Stimulated activated CD8-positive, alpha-beta memory T cell treated with anti-CD3 and anti-CD28 coated beads, Interleukin-4, amount 100 ng/mL, for 48 hours (primary cell): ENCODE results near the gene PDE4A.
"Not testable (repeated sequence)": the region's sequence is repeated elsewhere in the genome, so short reads cannot be mapped to it uniquely, and the experiment has no call there.

Experiments
- DNase-seq: peaks from one replicate; pipeline ENCODE4 v3.0.0-alpha.2; 2020

Gene PDE4A

GRCh38 chr19:10430505-10431253, 10.3 kb downstream of the PDE4A start:
- DNase-seq = no peak

GRCh38 chr19:10431254-10431942, 11.1 kb downstream of the PDE4A start:
- DNase-seq = peak; percentile 72

DNA sequence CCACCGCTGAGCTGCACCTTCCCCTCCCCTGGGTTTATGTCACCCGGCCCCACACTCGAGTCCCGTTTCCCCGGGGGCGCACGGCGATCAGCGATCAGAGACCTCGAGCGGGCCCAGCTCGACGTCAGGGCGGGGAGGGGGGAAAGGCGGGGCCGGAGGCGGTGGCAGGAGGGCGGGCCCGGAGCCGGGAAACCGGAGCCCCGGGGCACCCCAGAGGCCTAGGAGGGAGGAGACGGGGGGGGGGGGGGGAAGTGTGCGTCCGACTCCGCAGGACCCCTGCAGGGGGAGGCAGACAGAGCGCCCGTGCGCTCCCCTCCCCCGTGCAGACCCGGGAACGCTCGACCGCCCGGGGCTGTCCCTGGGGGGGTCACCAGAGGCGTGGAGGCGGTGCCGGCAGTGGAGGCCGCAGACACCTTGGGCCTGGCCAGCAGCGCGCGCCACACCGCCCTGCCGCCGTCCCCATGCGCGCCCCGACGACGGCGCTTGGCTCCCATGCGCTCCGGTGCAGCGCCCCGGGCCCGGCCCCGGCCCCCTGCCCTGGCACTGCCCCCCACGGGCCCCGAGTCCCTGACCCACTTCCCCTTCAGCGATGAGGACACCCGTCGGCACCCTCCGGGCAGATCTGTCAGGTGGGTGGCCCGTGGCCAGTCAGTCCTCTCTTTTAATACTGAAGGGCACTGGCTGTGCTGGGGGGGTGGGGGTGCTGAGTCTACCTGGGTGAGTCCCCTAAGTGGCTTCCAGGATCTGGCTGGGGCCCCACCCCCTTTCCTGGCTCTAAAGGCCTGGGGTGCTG, 11.8 kb downstream of the PDE4A start:
- DNase-seq = peak; percentile 75

- DNase-seq = no peak
Measured at GRCh38 chr19:10432736-10433130, 12.4 kb downstream of the PDE4A start.

- DNase-seq = peak; percentile 52
Measured at GRCh38 chr19:10433131-10433536, 12.8 kb downstream of the PDE4A start.

DNA sequence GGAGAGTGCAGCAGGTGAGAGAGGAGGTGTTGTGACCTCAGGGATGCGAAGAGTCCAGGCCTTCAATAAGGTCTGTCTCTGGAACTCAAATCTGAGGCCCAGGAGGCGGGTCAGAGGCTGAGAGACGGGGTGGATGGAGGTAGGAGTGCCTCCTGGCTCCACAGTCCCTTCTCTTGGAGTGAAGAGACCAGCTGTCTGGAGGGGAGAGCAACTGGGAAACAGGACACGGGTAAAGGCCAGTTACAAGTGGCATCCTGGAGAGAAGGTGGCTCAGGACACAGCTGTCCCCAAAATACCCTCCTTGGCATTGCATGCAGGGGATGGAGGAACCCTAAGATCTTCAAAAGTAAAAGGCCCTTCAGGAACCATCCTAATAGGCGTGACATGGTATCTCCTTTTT, 19.2 kb downstream of the PDE4A start:
- no peak for DNase-seq

DNA sequence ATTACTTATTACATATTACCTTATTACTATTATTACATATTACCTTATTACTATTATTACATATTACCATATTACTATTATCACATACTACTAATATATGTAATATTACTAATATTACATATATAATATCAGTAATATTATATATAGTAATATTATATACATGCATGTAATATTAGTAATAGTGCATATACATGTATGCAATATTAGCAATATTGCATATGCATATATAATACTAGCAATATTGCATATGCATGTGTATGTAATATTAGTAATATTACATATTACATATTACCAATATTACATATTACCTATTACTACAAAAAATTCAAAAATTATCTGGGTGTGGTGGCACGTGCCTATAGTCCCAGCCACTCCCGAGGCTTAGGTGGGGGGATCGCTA, 22.4 kb downstream of the PDE4A start:
- no peak for DNase-seq

DNA sequence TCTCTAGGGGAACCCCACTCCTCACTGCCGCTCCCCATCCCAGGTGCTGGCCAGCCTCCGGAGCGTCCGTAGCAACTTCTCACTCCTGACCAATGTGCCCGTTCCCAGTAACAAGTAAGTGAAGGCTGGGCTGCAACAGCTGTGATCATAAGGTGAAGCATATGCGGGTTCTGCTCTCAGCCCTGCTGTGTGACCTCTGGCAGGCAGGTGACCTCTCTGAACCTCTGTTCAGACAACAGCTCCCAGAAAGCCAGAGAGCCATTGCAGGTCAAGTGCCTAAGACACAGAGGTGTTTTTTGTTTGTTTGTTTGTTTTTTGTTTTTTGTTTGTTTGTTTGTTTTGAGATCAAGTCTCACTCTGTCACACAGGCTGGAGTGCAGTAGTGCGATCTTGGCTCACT, 28.7 kb downstream of the PDE4A start:
- no peak for DNase-seq

GRCh38 chr19:10450191-10450852, 30.0 kb downstream of the PDE4A start:
- no peak for DNase-seq

DNA sequence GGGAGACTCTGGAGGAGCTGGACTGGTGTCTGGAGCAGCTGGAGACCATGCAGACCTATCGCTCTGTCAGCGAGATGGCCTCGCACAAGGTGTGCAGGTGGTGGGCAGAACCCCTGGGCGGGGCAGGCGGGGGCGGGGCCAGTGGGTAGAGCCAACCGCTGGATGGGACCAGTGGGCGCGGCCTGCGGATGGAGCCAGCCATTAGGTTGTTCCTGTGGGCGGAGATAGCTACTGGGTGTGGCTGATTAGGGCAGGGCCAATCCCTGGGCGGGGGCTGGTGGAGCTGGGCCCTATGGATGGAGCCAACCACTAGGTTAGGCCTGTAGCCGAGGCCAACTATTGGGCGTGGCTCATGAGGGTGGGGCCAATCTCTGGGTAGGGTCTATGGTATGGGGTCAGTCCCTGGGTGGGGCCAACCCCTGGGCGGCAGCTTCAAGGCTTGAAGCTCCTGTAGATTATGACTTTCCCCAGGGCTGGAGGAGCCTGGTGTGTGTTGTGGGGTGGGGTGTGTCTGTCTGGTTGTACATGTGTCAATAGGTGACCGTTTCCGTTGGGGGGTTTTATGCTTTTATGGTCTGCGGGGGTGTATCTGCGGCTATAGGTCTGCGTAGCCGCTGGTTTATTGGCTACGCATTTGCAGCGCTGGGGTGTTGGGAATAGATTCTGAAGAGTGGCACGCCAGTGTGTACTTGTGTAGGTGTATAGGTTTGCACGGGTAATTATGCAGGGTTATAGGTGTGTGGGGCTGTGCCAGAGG, 30.7 kb downstream of the PDE4A start:
- peak; percentile 40 for DNase-seq

DNA sequence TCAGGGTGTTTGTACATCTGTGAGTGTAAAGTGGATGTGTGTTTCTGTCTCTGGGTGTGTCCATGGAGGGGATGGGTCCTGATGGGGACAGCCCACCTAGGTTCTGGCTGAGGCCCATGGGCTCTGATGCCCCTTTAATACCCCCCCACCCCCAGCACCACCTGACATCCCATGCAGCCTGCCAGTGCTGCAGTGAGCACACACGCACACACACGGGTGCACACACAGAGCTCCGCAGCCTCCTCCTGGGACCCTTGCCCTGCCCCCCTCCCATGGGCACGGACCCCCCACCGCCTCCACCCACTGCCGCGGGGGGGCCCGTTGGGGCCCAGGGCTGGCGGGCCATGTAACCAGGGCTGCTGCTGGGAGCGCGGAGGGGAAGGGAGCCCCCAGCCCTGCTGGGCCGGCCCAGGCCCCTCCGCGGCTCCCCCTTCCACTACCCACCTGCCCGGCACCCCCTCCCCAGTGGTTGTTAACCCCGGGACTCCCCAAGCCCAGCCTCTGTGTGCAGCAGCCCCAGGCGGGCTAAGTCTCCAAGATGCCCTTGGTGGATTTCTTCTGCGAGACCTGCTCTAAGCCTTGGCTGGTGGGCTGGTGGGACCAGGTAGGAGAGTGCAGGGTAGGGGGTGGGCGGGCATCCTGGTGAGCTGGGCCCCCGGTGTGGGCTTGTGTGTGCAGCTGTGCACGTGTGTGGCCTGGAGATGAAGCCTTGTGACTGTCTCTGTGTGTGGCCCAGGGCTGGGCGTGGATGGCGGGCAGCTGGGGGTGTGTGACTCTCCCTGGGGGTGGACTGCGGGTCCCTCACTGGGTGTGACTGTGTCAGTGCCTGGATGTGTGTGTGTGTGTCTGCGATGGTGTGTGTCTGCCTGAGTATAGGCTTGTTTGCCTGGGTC, 32.6 kb downstream of the PDE4A start:
- no peak for DNase-seq

DNA sequence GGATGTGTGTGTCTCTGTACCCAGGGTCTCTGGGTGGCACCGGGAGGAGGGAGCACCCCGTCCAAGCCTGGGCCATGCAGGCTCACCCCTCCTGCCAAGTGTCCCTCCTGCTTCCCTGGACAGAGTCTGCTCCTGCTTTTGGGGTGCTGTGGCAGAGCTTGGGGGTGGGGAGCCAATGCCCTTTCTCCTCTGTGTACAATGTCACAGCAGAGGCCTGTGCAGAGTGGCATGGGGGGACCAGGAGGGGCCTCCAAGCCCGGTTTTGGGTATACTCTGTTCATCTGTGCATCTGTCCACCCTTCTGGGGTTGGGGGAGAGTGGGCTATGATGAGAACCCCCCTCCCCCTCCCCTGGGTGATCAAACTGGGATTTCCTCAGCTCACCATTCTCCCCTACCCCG, 33.5 kb downstream of the PDE4A start:
- DNase-seq = no peak

DNA sequence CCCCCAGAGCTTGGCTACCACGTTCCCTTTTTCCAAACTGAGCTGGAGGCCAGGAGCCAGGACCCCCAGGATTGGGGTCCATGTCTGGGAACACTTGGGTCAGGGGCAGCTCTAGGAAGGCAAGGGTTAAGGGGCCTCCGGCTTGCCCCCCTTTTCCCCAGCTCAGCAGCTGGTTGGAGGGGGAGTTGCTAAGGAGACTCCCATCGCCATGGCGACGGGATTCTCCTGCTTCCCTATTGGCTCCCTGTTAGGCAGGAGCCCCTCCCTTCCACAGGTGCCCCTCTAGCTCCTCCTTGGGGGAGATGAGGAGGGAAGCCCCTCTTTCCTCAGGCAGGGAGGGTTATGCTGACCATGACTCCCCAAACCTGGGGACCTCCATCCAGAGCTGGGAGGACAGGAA, 33.9 kb downstream of the PDE4A start:
- DNase-seq = no peak

- DNase-seq = not testable (repeated sequence)
Measured at GRCh38 chr19:10458733-10459132, 38.4 kb downstream of the PDE4A start.

DNA sequence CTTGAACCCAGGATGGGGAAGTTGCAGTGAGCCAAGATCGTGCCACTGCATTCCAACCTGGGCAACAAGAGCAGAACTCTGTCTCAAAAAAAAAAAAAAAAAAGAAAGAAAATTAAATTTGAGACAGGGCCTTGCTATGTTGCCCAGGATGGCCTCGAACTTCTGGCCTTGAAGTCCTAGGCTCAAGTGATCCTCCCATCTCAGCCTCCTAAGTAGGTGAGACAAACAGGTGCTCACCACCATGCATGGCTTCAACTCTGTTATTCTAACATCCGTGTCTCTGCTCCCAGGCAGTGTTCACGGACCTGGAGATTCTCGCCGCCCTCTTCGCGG, 40.3 kb downstream of the PDE4A start:
- DNase-seq = no peak

GRCh38 chr19:10461047-10461949, 41.0 kb downstream of the PDE4A start:
- DNase-seq = peak; percentile 97

DNA sequence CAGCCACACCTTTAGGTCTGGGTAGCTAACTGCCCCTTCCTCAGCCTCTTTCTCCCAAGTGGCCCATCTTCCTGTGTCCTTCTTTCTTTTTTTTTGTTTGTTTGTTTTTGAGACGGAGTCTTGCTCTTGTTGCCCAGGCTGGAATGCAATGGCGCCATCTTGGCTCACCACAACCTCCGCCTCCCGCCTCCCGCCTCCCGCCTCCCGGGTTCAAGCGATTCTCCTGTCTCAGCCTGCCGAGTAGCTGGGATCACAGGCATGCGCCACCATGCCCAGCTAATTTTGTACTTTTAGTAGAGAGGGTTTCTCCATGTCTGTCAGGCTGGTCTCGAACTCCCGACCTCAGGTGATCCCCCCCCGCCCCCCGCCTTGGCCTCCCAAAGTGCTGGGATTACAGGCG, 41.7 kb downstream of the PDE4A start:
- not testable (repeated sequence) for DNase-seq

GRCh38 chr19:10462557-10462956, 42.2 kb downstream of the PDE4A start:
- DNase-seq = no peak

- no peak for DNase-seq
Measured at GRCh38 chr19:10464456-10464855, 44.1 kb downstream of the PDE4A start.

DNA sequence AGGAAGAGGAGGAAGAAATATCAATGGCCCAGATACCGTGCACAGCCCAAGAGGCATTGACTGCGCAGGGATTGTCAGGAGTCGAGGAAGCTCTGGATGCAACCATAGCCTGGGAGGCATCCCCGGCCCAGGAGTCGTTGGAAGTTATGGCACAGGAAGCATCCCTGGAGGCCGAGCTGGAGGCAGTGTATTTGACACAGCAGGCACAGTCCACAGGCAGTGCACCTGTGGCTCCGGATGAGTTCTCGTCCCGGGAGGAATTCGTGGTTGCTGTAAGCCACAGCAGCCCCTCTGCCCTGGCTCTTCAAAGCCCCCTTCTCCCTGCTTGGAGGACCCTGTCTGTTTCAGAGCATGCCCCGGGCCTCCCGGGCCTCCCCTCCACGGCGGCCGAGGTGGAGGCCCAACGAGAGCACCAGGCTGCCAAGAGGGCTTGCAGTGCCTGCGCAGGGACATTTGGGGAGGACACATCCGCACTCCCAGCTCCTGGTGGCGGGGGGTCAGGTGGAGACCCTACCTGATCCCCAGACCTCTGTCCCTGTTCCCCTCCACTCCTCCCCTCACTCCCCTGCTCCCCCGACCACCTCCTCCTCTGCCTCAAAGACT, 46.9 kb downstream of the PDE4A start:
- no peak for DNase-seq
